DMS 273 treated with DMSO at 0.1 percent for 48 hours (cell line): Measurements from ENCODE around the gene FZR1.

Experiments used
- DNase-seq: peaks from one replicate; lab custom pipeline; 2025; lab: John Stamatoyannopoulos, UW

FZR1 gene

GRCh38 chr19:3531716-3532115 lies 25.6 kb downstream of the FZR1 start:
- DNase-seq = no peak

- no peak for DNase-seq
These were observed 26.2 kb downstream of the FZR1 start for GRCh38 chr19:3532154-3532786.

- no peak for DNase-seq
These were observed 26.9 kb downstream of the FZR1 start for GRCh38 chr19:3533033-3533432.

GRCh38 chr19:3533563-3534216 lies 27.6 kb downstream of the FZR1 start:
- no peak for DNase-seq

GRCh38 chr19:3534375-3535234 lies 28.5 kb downstream of the FZR1 start:
- DNase-seq = no peak

GRCh38 chr19:3535235-3535535 lies 29.1 kb downstream of the FZR1 start:
- no peak for DNase-seq

GRCh38 chr19:3535563-3535965 lies 29.5 kb downstream of the FZR1 start:
- no peak for DNase-seq

- DNase-seq = no peak
These were observed 29.9 kb downstream of the FZR1 start for GRCh38 chr19:3535981-3536380.

GRCh38 chr19:3536429-3537100 lies 30.5 kb downstream of the FZR1 start:
- DNase-seq = no peak

GRCh38 chr19:3537101-3537437 lies 31.0 kb downstream of the FZR1 start:
- DNase-seq = no peak

GRCh38 chr19:3537438-3538240 lies 31.5 kb downstream of the FZR1 start:
- DNase-seq = no peak

- DNase-seq = no peak
These were observed 32.3 kb downstream of the FZR1 start for GRCh38 chr19:3538258-3538929.

GRCh38 chr19:3538965-3539755 lies 33.0 kb downstream of the FZR1 start, which contains the start of gene TEKTIP1:
TSS of gene TEKTIP1 (plus strand) at chr19:3539174. CDS start at chr19:3539178, 4 bp downstream.
- no peak for DNase-seq

- no peak for DNase-seq
These were observed 33.6 kb downstream of the FZR1 start for GRCh38 chr19:3539756-3540118.

- no peak for DNase-seq
These were observed 37.3 kb downstream of the FZR1 start for GRCh38 chr19:3543150-3544057.

- DNase-seq = no peak
These were observed 37.9 kb downstream of the FZR1 start for GRCh38 chr19:3544058-3544376.

- DNase-seq = no peak
These were observed 38.9 kb downstream of the FZR1 start for GRCh38 chr19:3544742-3545668.

GRCh38 chr19:3545669-3546034 lies 39.5 kb downstream of the FZR1 start:
- DNase-seq = no peak

GRCh38 chr19:3546119-3546518 lies 40.0 kb downstream of the FZR1 start:
- no peak for DNase-seq
